GM21390 (cell line): Measurements from ENCODE around the gene AHCYL1.
"Not testable (repeated sequence)": the region's sequence is repeated elsewhere in the genome, so short reads cannot be mapped to it uniquely, and the experiment has no call there.

Experiments used
- ATAC-seq: cut with Tn5 transposase; IDR thresholded peaks from one replicate; pipeline ENCODE4 v1.9.1; 2021; ENCODE audit not compliant: unreplicated experiment

The AHCYL1 gene

GRCh38 chr1:109996476-109996875 lies 11.9 kb downstream of the AHCYL1 start:
- ATAC-seq, result no peak

- no peak for ATAC-seq
Measured at GRCh38 chr1:109997204-109997866, 12.8 kb downstream of the AHCYL1 start.

- no peak for ATAC-seq
Measured at GRCh38 chr1:109997867-109998229, 13.3 kb downstream of the AHCYL1 start.

- ATAC-seq, result no peak
Measured at GRCh38 chr1:110002695-110003094, 18.1 kb downstream of the AHCYL1 start.

DNA sequence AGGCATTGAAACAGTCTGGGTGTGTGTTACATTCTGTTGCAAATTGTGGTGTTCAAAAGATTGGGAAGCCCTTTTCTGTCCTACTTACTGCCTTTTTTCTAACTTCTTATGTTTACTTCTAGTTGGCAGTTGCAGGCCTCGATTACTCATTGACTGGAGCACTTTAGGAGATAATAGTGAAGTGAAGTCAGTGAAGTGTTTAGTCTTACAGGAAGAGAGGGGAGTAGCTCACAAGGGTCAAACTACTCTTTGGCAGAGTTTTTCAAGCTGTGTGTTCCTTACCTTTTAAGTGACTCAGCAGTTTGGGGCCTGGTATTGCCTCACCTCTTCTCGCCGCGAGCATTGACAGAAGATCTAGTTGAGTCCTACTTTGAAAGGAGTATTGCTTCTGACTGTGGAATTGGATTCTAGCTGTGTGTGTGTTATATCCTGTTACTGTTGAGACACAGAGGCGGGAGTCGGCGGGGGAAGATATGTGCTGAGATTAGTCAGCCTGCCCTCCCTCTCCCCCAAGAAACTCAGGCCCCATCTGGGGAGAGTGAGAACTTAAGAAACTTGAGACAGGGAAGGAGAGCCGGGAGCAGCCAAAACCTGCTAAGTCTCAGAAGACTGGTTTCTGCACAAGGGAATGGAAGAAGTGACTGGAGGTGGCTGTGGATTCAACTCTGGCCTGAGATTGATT lies 19.3 kb downstream of the AHCYL1 start:
- ATAC-seq, result peak; percentile 67

GRCh38 chr1:110004583-110004982 lies 20.0 kb downstream of the AHCYL1 start:
- no peak for ATAC-seq

GRCh38 chr1:110005971-110006370 lies 21.4 kb downstream of the AHCYL1 start:
- ATAC-seq, result no peak

DNA sequence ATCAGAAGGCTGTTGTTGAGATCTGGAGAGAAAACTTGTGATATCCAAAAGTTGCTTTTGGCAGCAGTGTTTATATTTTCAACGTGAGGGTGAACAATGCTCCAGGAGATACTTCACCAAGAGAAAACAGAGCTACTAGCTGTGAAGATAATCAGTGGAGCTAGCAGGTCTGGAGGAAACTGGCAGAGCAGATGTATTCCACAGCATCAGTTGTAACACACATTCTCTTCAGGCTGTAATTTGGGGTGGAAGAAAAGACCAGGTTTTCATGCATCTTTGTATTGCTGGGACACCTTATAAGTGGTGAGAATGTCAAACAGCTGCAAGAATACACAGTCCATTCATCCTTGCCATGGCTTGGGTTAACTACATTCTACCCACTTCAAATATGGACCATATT lies 22.0 kb downstream of the AHCYL1 start:
- ATAC-seq, result no peak

- no peak for ATAC-seq
Measured at GRCh38 chr1:110007046-110007830, 22.7 kb downstream of the AHCYL1 start.

GRCh38 chr1:110008971-110009565 lies 24.5 kb downstream of the AHCYL1 start:
- no peak for ATAC-seq

DNA sequence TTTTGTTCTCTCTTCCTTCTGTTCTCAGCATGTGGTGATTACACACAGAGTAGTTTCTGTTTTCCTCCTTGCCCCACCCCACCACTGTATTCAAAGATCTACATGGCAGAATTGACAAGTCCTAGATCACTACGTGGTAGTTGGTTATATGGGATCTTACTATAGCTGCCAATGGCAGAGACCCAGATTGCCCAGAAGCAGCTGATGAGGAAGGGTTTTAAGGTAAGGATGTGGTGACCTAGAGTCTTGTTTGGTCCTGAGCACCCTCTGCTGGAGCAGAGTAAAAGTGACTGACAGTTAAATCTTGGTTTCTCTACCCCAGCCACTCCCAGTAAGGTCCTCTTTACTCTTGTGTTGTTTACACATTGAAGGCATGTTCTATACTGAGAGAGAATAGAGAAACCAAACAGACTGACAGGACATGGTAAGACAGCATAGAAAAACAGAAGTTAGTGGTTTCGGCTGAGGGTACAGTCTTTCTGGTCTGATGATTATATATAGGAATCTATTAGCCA lies 27.0 kb downstream of the AHCYL1 start:
- peak; percentile 98 for ATAC-seq

- peak; percentile 68 for ATAC-seq
Measured at GRCh38 chr1:110012100-110012780, 27.7 kb downstream of the AHCYL1 start.

GRCh38 chr1:110017792-110018191 lies 33.2 kb downstream of the AHCYL1 start:
- ATAC-seq, result no peak

DNA sequence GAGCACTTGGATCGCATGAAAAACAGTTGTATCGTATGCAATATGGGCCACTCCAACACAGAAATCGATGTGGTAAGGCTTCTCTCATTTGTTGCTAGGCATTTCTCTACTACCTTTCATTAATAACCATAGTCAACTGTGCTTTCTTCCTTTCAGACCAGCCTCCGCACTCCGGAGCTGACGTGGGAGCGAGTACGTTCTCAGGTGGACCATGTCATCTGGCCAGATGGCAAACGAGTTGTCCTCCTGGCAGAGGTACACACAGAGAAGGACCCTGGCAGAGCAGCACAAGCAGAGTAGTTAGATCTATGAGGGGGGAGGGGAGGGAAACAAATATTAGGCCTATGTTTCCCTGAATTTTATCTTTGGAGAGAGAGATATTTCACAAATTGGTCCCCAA lies 33.8 kb downstream of the AHCYL1 start:
- no peak for ATAC-seq

DNA sequence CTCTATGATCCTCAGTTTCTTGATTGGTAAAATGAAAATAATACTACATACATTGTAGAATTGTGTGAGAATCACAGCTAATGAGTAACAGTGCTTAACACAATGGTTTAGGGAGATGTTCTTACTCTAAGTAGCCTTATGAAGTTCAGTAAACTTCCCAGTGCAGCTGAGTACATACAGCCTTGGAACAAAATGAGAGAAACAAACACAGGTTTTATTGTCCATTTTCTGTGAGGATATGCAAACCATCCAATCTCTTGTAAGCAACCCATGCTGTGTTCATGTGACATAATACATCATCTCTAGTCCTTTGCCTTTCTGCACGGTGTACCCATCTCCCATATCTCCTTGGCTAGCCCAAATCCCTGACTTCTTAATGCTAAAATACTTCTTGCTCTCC lies 35.2 kb downstream of the AHCYL1 start:
- ATAC-seq, result no peak

DNA sequence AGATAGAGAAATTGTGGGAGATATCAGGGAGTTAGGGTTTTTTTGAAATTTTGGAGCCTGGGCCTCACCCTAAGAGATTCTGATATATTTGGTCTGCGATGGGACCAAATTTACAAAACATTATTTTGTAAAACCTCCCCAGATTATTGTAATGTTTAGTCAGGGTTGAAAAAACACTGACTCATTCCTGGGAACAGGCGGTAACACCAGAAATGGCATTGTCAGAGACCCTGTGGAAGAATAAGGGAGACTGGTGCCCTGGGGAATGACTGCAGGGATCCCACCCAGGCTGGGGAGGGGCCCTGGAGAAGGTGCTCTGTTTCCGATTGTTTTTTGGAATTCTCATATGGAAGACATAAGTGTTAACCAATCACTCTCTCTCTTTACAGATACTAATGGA lies 36.7 kb downstream of the AHCYL1 start:
- ATAC-seq, result no peak

- ATAC-seq, result no peak
Measured at GRCh38 chr1:110024613-110025012, 40.0 kb downstream of the AHCYL1 start.

DNA sequence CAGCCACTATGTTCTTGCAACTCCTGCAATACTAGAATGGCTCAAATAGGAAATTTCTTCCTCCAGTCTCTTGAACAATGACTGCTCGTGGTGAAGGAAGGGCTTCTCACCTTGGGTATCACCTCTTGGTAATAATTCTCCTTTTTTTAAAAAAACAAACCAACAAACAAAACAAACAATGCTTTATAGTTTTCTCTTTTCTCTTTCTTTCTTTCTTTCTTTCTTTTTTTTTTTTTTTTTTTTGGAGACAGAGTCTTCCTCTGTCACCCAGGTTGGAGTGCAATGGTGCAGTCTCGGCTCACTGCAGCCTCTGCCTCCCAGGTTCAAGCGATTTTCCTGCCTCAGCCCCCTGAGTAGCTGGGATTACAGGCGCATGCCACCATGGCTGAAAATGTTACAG lies 46.1 kb downstream of the AHCYL1 start:
- not testable (repeated sequence) for ATAC-seq

GRCh38 chr1:110032327-110032726 lies 47.8 kb downstream of the AHCYL1 start:
- ATAC-seq, result no peak

DNA sequence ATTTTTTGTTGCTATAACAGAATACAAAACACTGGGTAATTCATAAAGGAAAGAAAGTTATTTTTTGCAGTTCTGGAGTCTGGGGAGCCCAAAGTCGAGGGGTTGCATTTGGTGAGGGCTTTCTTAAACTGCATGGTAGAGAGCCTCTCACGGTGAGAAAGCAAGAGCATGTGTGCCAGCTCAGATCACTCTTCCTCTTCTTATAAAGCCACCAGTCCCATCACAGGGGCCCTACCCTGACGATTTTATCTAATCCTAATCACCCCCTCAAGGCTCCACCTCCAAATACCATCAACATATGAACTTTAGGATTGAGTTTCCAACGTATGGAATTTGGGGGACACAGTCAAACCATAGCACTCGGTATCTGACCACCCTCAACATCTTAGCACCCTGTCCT lies 48.9 kb downstream of the AHCYL1 start:
- no peak for ATAC-seq

DNA sequence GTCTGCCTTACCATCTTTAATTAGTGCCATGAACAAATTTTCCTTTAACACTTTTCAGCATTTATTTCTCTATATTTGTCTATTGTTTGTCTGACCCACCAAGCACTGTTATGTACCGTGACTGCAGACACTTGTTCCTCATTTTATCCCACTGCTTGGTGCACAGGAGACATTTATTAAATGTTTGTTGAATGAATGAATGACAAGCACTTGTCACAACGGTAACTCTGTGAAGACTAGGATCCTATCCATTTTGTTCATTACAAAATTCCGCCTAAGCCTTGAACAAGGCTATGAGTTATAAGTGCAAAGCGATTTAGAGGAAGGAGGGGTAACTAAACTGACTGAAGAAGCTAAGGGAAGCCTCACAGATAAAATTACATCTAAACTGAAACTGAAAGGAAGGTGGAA lies 49.5 kb downstream of the AHCYL1 start:
- ATAC-seq, result no peak
